Activated naive CD4-positive, alpha-beta T cell treated with Interleukin-2 at 50 U/mL for 16 hours (primary cell): ENCODE results near the gene WDR70.

ENCODE experiments used
- DNase-seq: peaks from one replicate; pipeline ENCODE4 v3.0.0-alpha.2; 2020

Gene WDR70

DNA sequence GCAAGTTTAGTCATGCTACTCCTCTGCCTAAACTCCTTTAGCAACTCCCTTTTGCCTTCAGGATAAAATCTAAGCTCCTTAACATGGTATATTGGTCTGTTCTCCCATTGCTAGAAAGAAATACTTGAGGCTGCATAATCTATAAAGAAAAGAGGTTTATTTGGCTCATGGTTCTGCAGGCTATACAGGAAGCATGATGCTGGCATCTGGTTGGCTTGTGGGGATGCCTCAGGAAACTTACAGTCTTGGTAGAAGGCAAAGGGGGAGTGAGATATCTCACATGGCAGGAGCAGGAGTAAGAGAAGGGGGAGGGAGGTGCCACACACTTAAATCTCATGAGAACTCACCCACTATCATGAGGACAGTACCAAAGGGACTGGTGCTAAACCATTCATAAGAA is 315.7 kb downstream of the WDR70 start:
- DNase-seq = no peak

DNA sequence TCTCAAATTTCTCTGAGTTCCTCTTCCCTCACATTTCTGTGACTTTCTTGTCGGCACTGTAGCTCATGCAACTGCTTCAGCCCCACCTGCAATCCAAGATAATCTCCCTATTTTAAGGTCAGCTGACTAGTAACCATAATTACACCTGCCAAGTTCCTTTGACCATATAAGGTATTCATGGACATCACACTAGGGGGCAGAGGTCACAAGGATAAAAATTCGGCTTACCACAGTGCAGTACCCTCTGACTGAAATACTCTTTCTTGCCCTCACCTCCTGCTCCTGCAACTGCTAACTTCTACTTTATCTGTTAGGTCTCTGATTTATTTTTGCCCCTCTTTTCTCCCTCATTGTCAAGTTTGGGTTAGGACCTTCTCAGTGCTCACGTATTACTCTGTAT is 316.5 kb downstream of the WDR70 start:
- no peak for DNase-seq

DNA sequence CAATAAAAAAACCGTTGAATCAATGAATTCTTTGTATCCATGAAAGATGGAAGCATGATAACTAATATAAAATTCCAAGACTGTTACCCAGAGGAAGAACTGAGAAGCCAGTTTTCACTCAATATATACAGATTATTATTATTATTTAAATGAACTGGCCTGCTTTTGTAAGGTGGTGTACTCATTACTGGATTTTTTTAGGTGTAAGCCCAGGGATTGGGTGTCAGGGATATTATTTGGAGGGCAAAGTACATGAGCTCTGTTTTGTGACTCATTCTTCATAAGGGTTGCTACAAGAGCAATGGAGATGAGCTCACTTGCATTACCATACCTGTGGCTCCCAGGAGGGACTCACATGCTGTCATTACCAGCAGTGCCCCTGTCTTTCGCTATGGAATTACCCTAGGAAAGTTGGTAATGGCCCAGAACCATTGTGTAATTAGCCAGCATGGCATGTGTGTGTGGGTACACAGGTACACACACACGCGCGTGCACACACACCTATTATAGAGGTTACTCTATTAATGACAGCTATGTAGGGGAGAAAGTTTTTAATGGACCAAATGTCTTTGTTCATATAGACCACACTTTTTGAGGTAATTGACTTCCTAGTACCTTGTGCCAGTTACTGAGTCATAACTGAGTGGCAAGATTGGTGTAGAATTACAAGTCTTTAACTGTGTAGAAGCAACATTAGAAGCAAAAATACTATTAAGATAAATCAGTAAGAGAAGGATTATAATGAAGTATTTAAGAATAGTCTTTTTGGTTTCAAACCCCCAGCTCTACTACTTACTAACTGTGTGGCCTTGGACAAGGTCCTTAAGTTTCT is 317.3 kb downstream of the WDR70 start:
- no peak for DNase-seq

GRCh38 chr5:37701868-37702267 is 322.8 kb downstream of the WDR70 start:
- DNase-seq = no peak

- DNase-seq = no peak
Measured at GRCh38 chr5:37703841-37704241, 324.7 kb downstream of the WDR70 start.

DNA sequence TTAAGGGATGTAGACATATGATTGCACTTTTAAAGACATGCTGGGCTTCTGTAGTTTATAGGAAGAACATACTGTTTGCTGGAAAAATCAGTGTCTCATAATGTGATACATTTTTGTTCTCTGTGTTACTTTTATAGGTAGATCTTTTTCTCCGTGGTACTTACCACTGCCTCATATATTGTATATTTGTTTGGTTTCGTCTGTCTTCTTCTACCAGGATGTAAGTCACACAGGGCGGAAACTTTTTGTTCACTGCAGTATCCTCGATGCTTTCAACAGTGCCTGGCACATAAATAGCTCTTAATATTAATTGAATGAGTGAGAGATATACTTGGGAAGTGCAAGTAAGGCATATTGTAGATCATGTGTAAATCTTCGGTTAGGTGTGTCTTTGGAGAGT is 325.3 kb downstream of the WDR70 start:
- DNase-seq = no peak

GRCh38 chr5:37709020-37709419 is 329.9 kb downstream of the WDR70 start:
- no peak for DNase-seq

- DNase-seq = no peak
Measured at GRCh38 chr5:37710965-37711364, 331.8 kb downstream of the WDR70 start.

DNA sequence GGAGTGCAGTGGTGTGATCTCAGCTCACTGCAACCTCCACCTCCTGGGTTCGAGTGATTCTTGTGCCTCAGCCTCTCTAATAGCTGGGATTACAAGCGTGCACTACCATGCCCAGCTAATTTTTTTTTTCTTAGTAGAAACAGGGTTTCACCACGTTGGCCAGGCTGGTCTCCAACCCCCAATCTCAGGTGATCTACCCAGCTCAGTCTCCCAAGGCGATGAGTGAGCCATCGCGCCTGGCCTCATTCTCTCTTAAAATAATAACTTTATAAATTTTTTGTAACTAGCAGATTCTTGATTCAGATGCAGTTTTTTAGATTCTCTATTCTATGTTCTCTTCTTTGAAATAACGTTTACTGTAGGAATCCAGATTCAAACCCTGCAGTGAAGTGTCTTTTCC is 333.6 kb downstream of the WDR70 start:
- no peak for DNase-seq

GRCh38 chr5:37714756-37715155 is 335.6 kb downstream of the WDR70 start:
- DNase-seq = no peak

GRCh38 chr5:37715361-37715760 is 336.2 kb downstream of the WDR70 start:
- no peak for DNase-seq

- no peak for DNase-seq
Measured at GRCh38 chr5:37715992-37716391, 336.9 kb downstream of the WDR70 start.

- DNase-seq = no peak
Measured at GRCh38 chr5:37716405-37716804, 337.3 kb downstream of the WDR70 start.

- DNase-seq = no peak
Measured at GRCh38 chr5:37717276-37717612, 338.1 kb downstream of the WDR70 start.

DNA sequence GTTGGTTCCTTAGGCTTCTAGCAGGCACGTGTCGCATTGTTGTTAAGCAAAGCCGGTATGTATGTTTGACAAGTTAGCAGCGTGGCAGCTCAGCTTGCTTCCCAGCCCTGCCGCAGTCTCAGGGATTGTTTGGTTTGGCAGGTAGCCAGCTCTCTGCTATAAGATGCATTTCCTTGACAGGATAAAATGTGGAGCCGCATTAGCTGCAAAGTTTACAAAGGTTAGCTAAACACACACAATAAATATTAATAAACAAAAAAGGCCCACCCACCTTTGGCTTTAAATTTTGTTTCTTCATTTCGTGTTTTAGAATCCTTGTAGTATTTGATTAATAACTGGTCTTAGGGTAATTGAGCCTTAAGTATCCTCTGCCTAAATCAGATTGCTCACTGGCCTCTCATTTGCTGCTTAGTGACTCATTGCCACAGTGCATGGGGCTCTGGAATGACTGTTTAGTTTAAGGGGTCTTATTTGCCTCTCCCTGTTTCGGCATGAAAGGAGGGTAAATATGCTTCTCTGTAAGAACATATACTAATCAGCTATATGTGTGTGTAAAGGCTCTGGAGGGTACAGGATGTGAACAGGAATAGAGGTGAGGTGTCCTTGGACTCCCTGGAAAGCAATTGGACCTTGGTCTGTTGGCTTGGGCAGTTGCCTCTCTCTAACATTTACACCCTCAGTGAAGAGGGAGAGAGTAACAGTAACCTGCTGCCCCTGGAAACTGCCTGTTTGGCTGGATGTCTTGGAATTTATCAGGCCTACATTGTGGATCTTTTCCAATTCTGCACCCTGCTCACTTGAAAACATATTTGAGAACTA is 338.7 kb downstream of the WDR70 start:
- no peak for DNase-seq

GRCh38 chr5:37720550-37720952 is 341.4 kb downstream of the WDR70 start:
- no peak for DNase-seq

GRCh38 chr5:37721447-37721871 is 342.3 kb downstream of the WDR70 start:
- DNase-seq = peak; percentile 24

GRCh38 chr5:37722236-37723161 is 343.4 kb downstream of the WDR70 start:
- peak; percentile 38 for DNase-seq

DNA sequence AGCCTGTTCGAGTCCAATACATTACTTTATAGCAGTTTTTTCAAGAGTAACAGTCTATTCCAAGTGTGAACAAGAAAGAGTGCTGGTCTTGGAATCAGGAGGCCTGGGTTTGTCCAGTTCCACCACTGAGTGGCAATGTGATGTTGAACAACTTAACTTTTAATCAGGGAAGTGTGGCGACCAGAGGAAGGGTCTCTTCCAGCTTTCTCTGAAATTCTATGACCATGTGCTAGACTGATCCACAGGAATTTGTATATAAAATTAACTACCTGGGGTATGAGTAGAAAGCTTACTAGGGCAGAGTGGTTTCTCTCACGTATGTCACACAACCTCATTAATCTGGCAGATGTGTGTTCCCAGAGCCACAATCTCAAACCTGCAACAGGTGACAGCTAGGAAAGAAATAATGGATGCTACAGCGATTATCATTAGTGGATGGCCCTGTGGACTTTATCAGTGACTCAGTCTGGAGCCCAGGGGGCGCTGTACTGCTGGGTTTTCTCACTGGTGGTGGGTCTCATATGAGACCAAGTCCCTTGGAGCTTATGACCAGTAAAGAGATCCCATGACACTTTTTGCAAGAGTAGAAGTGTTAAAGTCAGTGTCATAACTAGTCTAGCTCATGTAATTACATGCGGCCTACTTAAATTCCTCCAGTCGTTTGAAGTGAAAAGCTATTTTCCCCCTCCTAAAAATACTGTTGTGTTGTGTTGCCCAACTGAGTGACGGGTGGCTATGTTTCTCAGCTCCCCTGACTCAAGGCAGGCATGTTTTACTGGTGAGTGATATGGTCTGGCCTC is 344.2 kb downstream of the WDR70 start:
- no peak for DNase-seq

DNA sequence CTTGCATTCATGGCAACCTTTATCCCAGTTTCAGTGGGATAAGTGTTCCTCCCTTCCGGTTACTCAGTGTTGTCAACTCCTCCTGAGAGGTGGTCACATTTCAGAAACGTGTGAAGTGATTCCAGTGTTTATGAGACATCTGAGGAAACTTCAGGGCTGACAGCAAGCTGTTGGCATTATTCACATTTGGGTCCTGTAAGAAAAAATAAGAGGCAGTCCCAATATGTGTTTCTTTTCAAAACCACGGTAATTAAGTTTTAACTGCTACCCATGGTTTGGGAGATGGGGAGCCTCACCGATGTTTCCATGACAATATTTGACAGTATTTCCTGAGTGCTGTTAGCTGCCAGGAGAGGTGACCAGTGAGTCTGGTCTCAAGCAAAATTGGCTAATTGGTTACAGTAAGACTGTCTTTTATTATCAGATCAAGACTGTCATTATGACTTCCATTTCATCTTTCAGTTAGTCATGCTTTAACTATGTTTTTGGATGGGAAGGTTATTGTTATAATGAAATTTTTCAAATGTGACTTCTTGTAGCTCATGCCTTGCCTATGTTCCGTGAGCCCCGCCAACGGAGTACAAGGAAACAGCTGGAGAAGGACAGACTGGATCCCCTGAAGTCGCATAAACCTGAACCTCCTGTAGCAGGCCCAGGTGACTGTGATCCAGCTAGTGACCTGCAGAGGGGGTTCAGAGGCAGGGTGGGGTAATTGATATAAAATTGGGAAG is 345.4 kb downstream of the WDR70 start:
- no peak for DNase-seq

DNA sequence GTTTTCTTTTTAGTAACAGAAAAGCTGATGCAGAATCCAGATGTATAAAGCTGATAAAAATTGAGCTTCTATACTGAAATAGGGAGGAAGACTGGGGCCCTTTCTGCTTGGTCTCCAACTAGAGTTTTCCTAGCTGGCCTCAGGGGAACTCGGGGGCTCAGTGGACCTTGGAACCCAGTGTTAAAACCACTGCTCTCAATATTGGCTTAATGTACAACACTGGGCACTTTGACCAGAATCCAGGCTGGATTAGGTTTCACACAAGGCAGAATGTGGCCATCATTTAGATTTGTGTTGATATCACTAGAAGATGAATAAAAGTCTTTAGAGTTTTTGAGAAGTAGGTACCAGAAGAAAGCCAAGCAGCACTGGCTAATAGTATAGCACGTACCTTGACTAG is 346.1 kb downstream of the WDR70 start:
- no peak for DNase-seq

DNA sequence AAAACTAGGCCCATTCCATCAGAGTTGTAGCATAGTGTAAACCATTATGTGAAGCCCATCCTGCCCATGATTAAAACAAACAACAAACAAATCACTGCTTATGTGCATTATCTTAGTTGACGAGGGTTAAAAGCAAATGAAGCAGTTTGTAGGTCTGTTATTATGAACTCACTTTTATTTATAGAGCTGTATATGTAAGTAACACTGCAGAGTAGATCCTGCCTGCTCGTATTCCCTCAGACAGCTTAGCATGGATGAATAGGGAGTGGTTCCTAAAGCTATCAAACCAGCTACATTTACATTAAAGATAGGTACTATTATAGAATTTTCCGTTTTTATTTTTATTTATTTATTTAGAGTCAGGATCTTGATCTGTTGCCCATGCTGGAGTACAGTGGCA is 348.1 kb downstream of the WDR70 start:
- DNase-seq = no peak
